GM21717 (cell line): ENCODE measurements around the gene TIMM13.
"Not testable (repeated sequence)": the region's sequence is repeated elsewhere in the genome, so short reads cannot be mapped to it uniquely, and the experiment has no call there.

Source experiments
- ATAC-seq: cut with Tn5 transposase; IDR thresholded peaks from one replicate; pipeline ENCODE4 v1.9.1; 2021; ENCODE audit warnings: mild to moderate bottlenecking, moderate library complexity; ENCODE audit not compliant: unreplicated experiment

The TIMM13 gene

GRCh38 chr19:2427429-2428320, at the start of gene TIMM13:
Gene TIMM13, minus strand, starts transcription at chr19:2427586. Its CDS starts 53 bp downstream, at chr19:2427533.
- ATAC-seq, result peak; percentile 53

- ATAC-seq, result peak; percentile 16
These were observed 49.2 kb upstream of the TIMM13 start for GRCh38 chr19:2476451-2477140.

GRCh38 chr19:2475702-2476450, 48.5 kb upstream of the TIMM13 start, which contains the start of gene GADD45B:
Gene GADD45B, plus strand, starts transcription at chr19:2476127. Its CDS starts 232 bp downstream, at chr19:2476359.
- ATAC-seq, result peak; percentile 39

GRCh38 chr19:2475018-2475701, 47.8 kb upstream of the TIMM13 start:
- no peak for ATAC-seq

GRCh38 chr19:2474232-2475017, 47.0 kb upstream of the TIMM13 start:
- ATAC-seq, result no peak

GRCh38 chr19:2469915-2470200, 42.5 kb upstream of the TIMM13 start:
- ATAC-seq, result not testable (repeated sequence)

- ATAC-seq, result no peak
These were observed 41.9 kb upstream of the TIMM13 start for GRCh38 chr19:2469102-2469914.

GRCh38 chr19:2468596-2468995, 41.2 kb upstream of the TIMM13 start:
- ATAC-seq, result no peak

GRCh38 chr19:2464389-2464788, 37.0 kb upstream of the TIMM13 start:
- no peak for ATAC-seq

- not testable (repeated sequence) for ATAC-seq
These were observed 36.3 kb upstream of the TIMM13 start for GRCh38 chr19:2463694-2464093.

- no peak for ATAC-seq
These were observed 35.4 kb upstream of the TIMM13 start for GRCh38 chr19:2462635-2463421.

- no peak for ATAC-seq
These were observed 34.6 kb upstream of the TIMM13 start for GRCh38 chr19:2461751-2462634.

- ATAC-seq, result no peak
These were observed 32.9 kb upstream of the TIMM13 start for GRCh38 chr19:2460245-2460644.

GRCh38 chr19:2458776-2459175, 31.4 kb upstream of the TIMM13 start:
- ATAC-seq, result not testable (repeated sequence)

GRCh38 chr19:2458054-2458453, 30.7 kb upstream of the TIMM13 start:
- no peak for ATAC-seq

- no peak for ATAC-seq
These were observed 30.1 kb upstream of the TIMM13 start for GRCh38 chr19:2457394-2458037.
